DOHH2 (cell line): Measurements from ENCODE around the gene TM9SF4.

Experiments
- H3F3A ChIP-seq: fragments of 200-600 bp; sonication (generic), shearing (Covaris generic); 2 replicates; pipeline ENCODE4 v1.6.0; 2016; ENCODE audit warnings: antibody characterized with exemption, mild to moderate bottlenecking; ENCODE audit not compliant: control insufficient read depth, insufficient read depth
- H3K27ac ChIP-seq: fragments of 200-600 bp; sonication (generic); 2 replicates; pipeline ENCODE4 v1.5.1; 2014; ENCODE audit warnings: low read depth, mild to moderate bottlenecking, low read length, moderate library complexity
- H3K27me3 ChIP-seq: fragments of 200-600 bp; sonication (generic); 2 replicates; pipeline ENCODE4 v1.6.1; 2014; ENCODE audit warnings: mild to moderate bottlenecking, low read length, mixed read lengths; ENCODE audit not compliant: control insufficient read depth
- H3K36me3 ChIP-seq: fragments of 200-600 bp; sonication (generic); 2 replicates; pipeline ENCODE4 v1.6.1; 2014; ENCODE audit warnings: mild to moderate bottlenecking, low read length, moderate library complexity, mixed read lengths; ENCODE audit not compliant: control insufficient read depth
- H3K4me1 ChIP-seq: fragments of 200-600 bp; sonication (generic); 2 replicates; pipeline ENCODE4 v1.6.1; 2014; ENCODE audit warnings: mild to moderate bottlenecking, low read length, mixed read lengths; ENCODE audit not compliant: control insufficient read depth
- H3K4me2 ChIP-seq: fragments of 200-600 bp; sonication (generic); 2 replicates; pipeline ENCODE4 v1.6.0; 2014; ENCODE audit warnings: mild to moderate bottlenecking, low read length, moderate library complexity
- H3K4me3 ChIP-seq: fragments of 200-600 bp; sonication (generic); 2 replicates; pipeline ENCODE4 v1.5.1; 2014; ENCODE audit warnings: mild to moderate bottlenecking, low read length, mixed read lengths
- H3K79me2 ChIP-seq: fragments of 200-600 bp; sonication (generic); 2 replicates; pipeline ENCODE4 v1.6.1; 2014; ENCODE audit warnings: mild to moderate bottlenecking, low read length, mixed read lengths; ENCODE audit not compliant: control insufficient read depth
- H3K9me2 ChIP-seq: fragments of 200-600 bp; sonication (generic); replicated peaks from 2 replicates; pipeline ENCODE4 v1.6.1; 2014; ENCODE audit warnings: mild to moderate bottlenecking, low read length, mixed read lengths; ENCODE audit not compliant: control insufficient read depth
- H3K9me3 ChIP-seq: fragments of 200-600 bp; sonication (generic); 2 replicates; pipeline ENCODE4 v1.6.1; 2014; ENCODE audit warnings: antibody characterized with exemption, low read length, mixed read lengths; ENCODE audit not compliant: control insufficient read depth, insufficient read depth
- H4K20me1 ChIP-seq: fragments of 200-600 bp; sonication (generic); 2 replicates; pipeline ENCODE4 v1.6.0; 2014; ENCODE audit warnings: low read depth, mild to moderate bottlenecking, antibody characterized with exemption, low read length, moderate library complexity; ENCODE audit not compliant: control insufficient read depth, insufficient read depth
- EZH2phosphoT487 ChIP-seq: fragments of 200-600 bp; sonication (generic); IDR thresholded peaks from 2 replicates; pipeline ENCODE4 v1.6.1; 2017; ENCODE audit warnings: borderline replicate concordance, mild to moderate bottlenecking, antibody characterized with exemption, low read length, moderate library complexity, mixed read lengths
- TF ChIP-seq, protein P1 (sequence below): fragments of 200-600 bp; sonication (generic); IDR thresholded peaks from one replicate; pipeline ENCODE4 v1.5.1; 2014; ENCODE audit warnings: antibody characterized with exemption, mild to moderate bottlenecking, low read depth, low read length; ENCODE audit not compliant: poor library complexity, severe bottlenecking

TM9SF4 gene

DNA sequence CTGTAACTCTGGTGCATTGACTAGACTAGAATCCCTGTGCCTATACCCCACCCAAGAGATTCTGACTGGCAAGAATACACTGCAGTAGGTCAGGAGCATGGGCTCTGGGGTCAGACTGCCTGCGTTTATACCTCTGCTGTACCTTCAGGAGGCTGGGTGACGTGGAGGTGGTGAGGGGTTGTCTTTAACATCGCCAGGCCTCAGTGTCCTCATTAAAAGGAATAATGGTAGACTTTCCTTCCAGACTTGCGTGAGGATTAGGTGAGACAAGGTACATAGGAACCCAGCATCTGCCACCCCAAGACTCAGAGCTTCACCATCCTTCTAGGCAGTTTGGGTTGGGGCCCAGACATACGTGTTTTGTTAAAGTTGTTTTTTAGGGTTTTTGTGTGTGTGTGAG, 44.3 kb downstream of the TM9SF4 start:
- H3K4me3 ChIP-seq = no peak overlapping the region
- H4K20me1 ChIP-seq = no peaks in the 10 kb centered on the region
- no peak overlapping the region for H3K4me2 ChIP-seq
- H3K27ac ChIP-seq = no peak overlapping the region
- H3K4me1 ChIP-seq = no peaks in the 10 kb centered on the region
- H3F3A ChIP-seq = no peaks in the 10 kb centered on the region
- H3K9me2 ChIP-seq = no peaks in the 10 kb centered on the region
- H3K9me3 ChIP-seq = no peaks in the 10 kb centered on the region
- H3K27me3 ChIP-seq = no peaks in the 10 kb centered on the region
- H3K36me3 ChIP-seq = peaks cover 58% of the 10 kb centered on the region
- TF ChIP-seq EZH2phosphoT487 = no peak
- TF ChIP-seq, protein P1, sequence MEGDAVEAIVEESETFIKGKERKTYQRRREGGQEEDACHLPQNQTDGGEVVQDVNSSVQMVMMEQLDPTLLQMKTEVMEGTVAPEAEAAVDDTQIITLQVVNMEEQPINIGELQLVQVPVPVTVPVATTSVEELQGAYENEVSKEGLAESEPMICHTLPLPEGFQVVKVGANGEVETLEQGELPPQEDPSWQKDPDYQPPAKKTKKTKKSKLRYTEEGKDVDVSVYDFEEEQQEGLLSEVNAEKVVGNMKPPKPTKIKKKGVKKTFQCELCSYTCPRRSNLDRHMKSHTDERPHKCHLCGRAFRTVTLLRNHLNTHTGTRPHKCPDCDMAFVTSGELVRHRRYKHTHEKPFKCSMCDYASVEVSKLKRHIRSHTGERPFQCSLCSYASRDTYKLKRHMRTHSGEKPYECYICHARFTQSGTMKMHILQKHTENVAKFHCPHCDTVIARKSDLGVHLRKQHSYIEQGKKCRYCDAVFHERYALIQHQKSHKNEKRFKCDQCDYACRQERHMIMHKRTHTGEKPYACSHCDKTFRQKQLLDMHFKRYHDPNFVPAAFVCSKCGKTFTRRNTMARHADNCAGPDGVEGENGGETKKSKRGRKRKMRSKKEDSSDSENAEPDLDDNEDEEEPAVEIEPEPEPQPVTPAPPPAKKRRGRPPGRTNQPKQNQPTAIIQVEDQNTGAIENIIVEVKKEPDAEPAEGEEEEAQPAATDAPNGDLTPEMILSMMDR = no peak
- H3K79me2 ChIP-seq = no peaks in the 10 kb centered on the region

DNA sequence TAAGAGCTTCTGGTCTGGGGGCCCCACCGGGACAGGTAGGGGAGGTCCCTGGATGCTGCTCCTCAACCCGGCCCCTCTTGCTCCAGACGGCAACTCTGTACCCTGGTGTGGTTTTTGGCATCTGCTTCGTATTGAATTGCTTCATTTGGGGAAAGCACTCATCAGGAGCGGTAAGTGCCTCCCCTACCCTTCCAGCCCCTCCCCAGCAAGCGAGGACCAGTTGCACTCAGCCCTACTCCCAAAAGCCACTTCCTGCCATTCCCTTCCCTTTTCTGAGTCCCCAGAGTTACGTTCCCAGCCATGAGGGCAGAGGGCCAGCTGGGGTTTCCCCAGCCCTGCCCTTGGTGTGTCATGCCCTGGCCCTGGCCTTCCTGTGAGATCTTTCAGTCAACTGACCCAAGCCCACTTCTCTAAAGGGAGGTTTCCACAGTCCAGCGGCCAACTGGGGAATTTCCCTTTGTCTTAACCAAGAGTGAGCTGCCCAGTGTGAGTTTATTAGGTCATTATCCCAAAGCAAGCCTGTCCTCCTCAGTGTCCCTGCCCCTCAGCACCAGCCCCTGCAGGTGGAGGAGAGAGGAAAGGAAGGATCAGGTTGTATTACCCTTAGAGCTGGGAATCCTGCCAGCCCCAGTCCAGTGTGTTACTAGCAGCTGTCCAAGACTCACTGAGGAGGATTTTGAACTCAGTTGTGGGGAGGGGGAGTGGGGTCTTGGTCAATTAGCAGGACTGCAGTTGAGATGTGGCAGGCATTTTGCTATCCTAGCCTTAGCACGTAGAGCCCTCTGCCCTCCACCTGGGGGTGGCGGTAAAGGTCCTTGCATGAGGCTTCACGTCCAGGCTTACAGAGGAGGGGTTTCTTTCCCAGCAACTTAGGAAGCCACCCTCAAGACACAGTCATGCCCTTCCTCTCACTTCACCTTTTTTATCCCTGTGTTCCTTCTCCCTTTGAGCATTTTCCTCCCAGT, 45.8 kb downstream of the TM9SF4 start:
- Histone ChIP-seq H3K4me3 (no peak overlapping the region), H3K36me3 (peaks cover 61% of the 10 kb centered on the region), H3F3A (no peaks in the 10 kb centered on the region), H3K27ac (no peak overlapping the region), H3K27me3 (no peaks in the 10 kb centered on the region), H4K20me1 (no peaks in the 10 kb centered on the region), H3K4me1 (no peaks in the 10 kb centered on the region), H3K4me2 (no peak overlapping the region), H3K9me2 (no peaks in the 10 kb centered on the region), H3K79me2 (no peaks in the 10 kb centered on the region), H3K9me3 (no peaks in the 10 kb centered on the region)
- TF ChIP-seq EZH2phosphoT487 = no peak
- TF ChIP-seq, protein P1 = peak; percentile 54

DNA sequence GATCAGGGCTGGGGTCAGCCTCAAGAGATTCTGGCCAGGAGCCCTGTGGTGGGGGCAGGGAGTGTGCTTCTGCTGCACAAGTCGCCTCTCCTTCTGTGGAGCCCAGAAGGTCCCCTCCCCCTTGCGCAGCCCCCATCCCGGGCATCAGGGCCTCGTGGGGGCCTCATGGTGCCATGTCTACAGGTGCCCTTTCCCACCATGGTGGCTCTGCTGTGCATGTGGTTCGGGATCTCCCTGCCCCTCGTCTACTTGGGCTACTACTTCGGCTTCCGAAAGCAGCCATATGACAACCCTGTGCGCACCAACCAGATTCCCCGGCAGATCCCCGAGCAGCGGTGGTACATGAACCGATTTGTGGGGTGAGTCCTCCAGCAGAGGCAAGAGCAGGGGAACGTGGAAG, 48.1 kb downstream of the TM9SF4 start:
- Histone ChIP-seq H3K27me3 (no peaks in the 10 kb centered on the region), H3K27ac (no peak overlapping the region), H4K20me1 (no peaks in the 10 kb centered on the region), H3K36me3 (peaks cover 61% of the 10 kb centered on the region), H3K9me2 (no peaks in the 10 kb centered on the region), H3K9me3 (no peaks in the 10 kb centered on the region), H3K4me3 (no peak overlapping the region), H3K79me2 (no peaks in the 10 kb centered on the region), H3F3A (no peaks in the 10 kb centered on the region), H3K4me1 (no peaks in the 10 kb centered on the region), H3K4me2 (no peak overlapping the region)
- TF ChIP-seq EZH2phosphoT487 = no peak
- TF ChIP-seq, protein P1 = no peak
